ENCODE data around the gene DDX10.

The DDX10 gene

DNA sequence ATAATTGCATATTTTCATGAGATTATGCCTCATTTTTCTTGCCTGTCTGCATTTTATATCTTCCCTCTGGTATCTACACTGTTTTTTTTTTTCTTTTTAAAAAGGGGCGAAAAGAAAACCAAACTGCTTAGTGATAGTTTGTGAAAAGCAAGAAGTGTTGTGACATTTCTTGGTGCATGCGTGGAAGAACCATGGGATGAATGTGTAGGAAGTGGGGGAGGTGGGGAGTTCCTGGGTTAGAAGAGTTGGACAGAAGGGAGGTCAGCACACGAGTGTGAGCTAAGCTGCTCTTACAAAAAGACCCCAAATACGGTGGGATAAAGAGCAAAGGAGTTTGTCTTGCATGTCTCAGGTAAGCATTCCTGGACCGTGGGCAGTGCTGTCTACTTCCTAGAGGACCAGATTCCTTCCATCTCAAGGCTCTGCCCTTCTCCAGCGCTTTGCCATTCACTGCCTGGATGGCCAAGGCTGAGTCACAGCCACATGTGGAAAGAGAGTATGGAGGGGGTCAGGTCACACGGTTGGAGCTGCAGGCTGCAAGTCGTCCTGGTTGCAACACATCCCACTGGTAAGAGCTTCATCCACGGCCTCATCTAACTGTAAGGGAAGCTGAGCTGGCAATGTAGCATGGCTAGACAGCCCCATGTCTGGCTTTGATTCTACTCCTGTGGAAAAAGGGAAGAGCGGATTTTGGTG lies 300.6 kb downstream of the DDX10 start:
- Histone ChIP-seq H4K12ac (ENCODE audit: low read depth, low read length) (no peak overlapping the region), H3K4ac (ENCODE audit: low read depth, low read length) (no peak overlapping the region), H3K4me3 (ENCODE audit: low read depth, low read length) (no peak overlapping the region), H3K79me2 (ENCODE audit: control insufficient read depth, insufficient read depth, low read length, poor library complexity) (no peaks in the 10 kb centered on the region), H3K4me1 (ENCODE audit: control insufficient read depth in 1 of 2, insufficient read depth in 2 of 2, low read length in 2 of 2) (peaks cover 3 to 12% of the 10 kb centered on the region in 2 experiments), H3K27me3 (ENCODE audit: insufficient read depth, low read length) (no peaks in the 10 kb centered on the region), H3K18ac (ENCODE audit: low read length) (no peak overlapping the region), H3K14ac (ENCODE audit: low read length) (no peak overlapping the region), H2BK5ac (ENCODE audit: low read depth, low read length, poor library complexity) (no peak overlapping the region), H2AFZ (ENCODE audit: insufficient read depth, low read length, poor library complexity) (no peak overlapping the region), H3K9me3 (ENCODE audit: insufficient read depth, low read depth, low read length) (no peaks in the 10 kb centered on the region), H2AK5ac (ENCODE audit: low read length) (no peak overlapping the region), H4K8ac (ENCODE audit: low read depth, low read length) (no peak overlapping the region), H2BK120ac (ENCODE audit: insufficient read depth, low read length, poor library complexity) (no peak overlapping the region), H3K36me3 (ENCODE audit: control insufficient read depth in 1 of 2, insufficient read depth in 2 of 2, low read length in 2 of 2) (no peaks in the 10 kb centered on the region), H3K9ac (ENCODE audit: low read length) (no peak overlapping the region), H4K91ac (ENCODE audit: low read depth, low read length) (no peak overlapping the region), H3K27ac (ENCODE audit: low read depth, low read length) (no peak overlapping the region), H2BK12ac (ENCODE audit: low read length) (peak overlapping the region; percentile 21), H3K23ac (ENCODE audit: low read length) (no peak overlapping the region), H3K4me2 (ENCODE audit: low read length) (no peak overlapping the region), H3K79me1 (ENCODE audit: low read length) (peaks cover 2% of the 10 kb centered on the region)
- no CpG with 5 or more reads among the region's 10 CpGs for WGBS (ENCODE audit: extremely low coverage, insufficient coverage, insufficient read length)
- DNase-seq: peak; percentile 60 to 70

GRCh38 chr11:108966206-108966605 lies 301.3 kb downstream of the DDX10 start:
- peak overlapping the region; percentile 11 for H2BK12ac ChIP-seq (ENCODE audit: low read length)
- H2BK5ac ChIP-seq (ENCODE audit: low read depth, low read length, poor library complexity): no peak overlapping the region
- no peak overlapping the region for H4K12ac ChIP-seq (ENCODE audit: low read depth, low read length)
- H3K27me3 ChIP-seq (ENCODE audit: insufficient read depth, low read length): no peaks in the 10 kb centered on the region
- H3K9ac ChIP-seq (ENCODE audit: low read length): no peak overlapping the region
- H3K79me1 ChIP-seq (ENCODE audit: low read length): peaks cover 2% of the 10 kb centered on the region
- WGBS (ENCODE audit: extremely low coverage, insufficient coverage, insufficient read length): no CpG with 5 or more reads among the region's 4 CpGs
- peak overlapping the region; percentile 22 for H4K91ac ChIP-seq (ENCODE audit: low read depth, low read length)
- H3K4me2 ChIP-seq (ENCODE audit: low read length): no peak overlapping the region
- H3K14ac ChIP-seq (ENCODE audit: low read length): no peak overlapping the region
- no peak overlapping the region for H3K4me3 ChIP-seq (ENCODE audit: low read depth, low read length)
- H2AK5ac ChIP-seq (ENCODE audit: low read length): no peak overlapping the region
- H3K4me1 ChIP-seq (ENCODE audit: control insufficient read depth in 1 of 2, insufficient read depth in 2 of 2, low read length in 2 of 2): peaks cover 3 to 11% of the 10 kb centered on the region in 2 experiments
- no peak overlapping the region for H4K8ac ChIP-seq (ENCODE audit: low read depth, low read length)
- no peak overlapping the region for H2AFZ ChIP-seq (ENCODE audit: insufficient read depth, low read length, poor library complexity)
- H3K9me3 ChIP-seq (ENCODE audit: insufficient read depth, low read depth, low read length): no peaks in the 10 kb centered on the region
- no peak overlapping the region for H3K27ac ChIP-seq (ENCODE audit: low read depth, low read length)
- H3K36me3 ChIP-seq (ENCODE audit: control insufficient read depth in 1 of 2, insufficient read depth in 2 of 2, low read length in 2 of 2): no peaks in the 10 kb centered on the region
- H3K4ac ChIP-seq (ENCODE audit: low read depth, low read length): no peak overlapping the region
- no peak for DNase-seq
- H3K18ac ChIP-seq (ENCODE audit: low read length): no peak overlapping the region
- H3K79me2 ChIP-seq (ENCODE audit: control insufficient read depth, insufficient read depth, low read length, poor library complexity): no peaks in the 10 kb centered on the region
- no peak overlapping the region for H3K23ac ChIP-seq (ENCODE audit: low read length)
- H2BK120ac ChIP-seq (ENCODE audit: insufficient read depth, low read length, poor library complexity): no peak overlapping the region

GRCh38 chr11:108966978-108967377 lies 302.1 kb downstream of the DDX10 start:
- no peak overlapping the region for H3K4me2 ChIP-seq (ENCODE audit: low read length)
- H3K4ac ChIP-seq (ENCODE audit: low read depth, low read length): no peak overlapping the region
- no peak overlapping the region for H2BK5ac ChIP-seq (ENCODE audit: low read depth, low read length, poor library complexity)
- no CpG with 5 or more reads among the region's 3 CpGs for WGBS (ENCODE audit: extremely low coverage, insufficient coverage, insufficient read length)
- no peak overlapping the region for H3K4me3 ChIP-seq (ENCODE audit: low read depth, low read length)
- H4K8ac ChIP-seq (ENCODE audit: low read depth, low read length): no peak overlapping the region
- H3K9ac ChIP-seq (ENCODE audit: low read length): no peak overlapping the region
- DNase-seq: no peak
- no peak overlapping the region for H3K23ac ChIP-seq (ENCODE audit: low read length)
- no peak overlapping the region for H4K91ac ChIP-seq (ENCODE audit: low read depth, low read length)
- H3K79me1 ChIP-seq (ENCODE audit: low read length): peaks cover 2% of the 10 kb centered on the region
- no peaks in the 10 kb centered on the region for H3K79me2 ChIP-seq (ENCODE audit: control insufficient read depth, insufficient read depth, low read length, poor library complexity)
- no peak overlapping the region for H2AFZ ChIP-seq (ENCODE audit: insufficient read depth, low read length, poor library complexity)
- H2BK120ac ChIP-seq (ENCODE audit: insufficient read depth, low read length, poor library complexity): no peak overlapping the region
- peaks cover 3 to 11% of the 10 kb centered on the region in 2 experiments for H3K4me1 ChIP-seq (ENCODE audit: control insufficient read depth in 1 of 2, insufficient read depth in 2 of 2, low read length in 2 of 2)
- H3K9me3 ChIP-seq (ENCODE audit: insufficient read depth, low read depth, low read length): no peaks in the 10 kb centered on the region
- no peaks in the 10 kb centered on the region for H3K36me3 ChIP-seq (ENCODE audit: control insufficient read depth in 1 of 2, insufficient read depth in 2 of 2, low read length in 2 of 2)
- no peak overlapping the region for H2BK12ac ChIP-seq (ENCODE audit: low read length)
- no peak overlapping the region for H3K18ac ChIP-seq (ENCODE audit: low read length)
- no peak overlapping the region for H3K14ac ChIP-seq (ENCODE audit: low read length)
- H4K12ac ChIP-seq (ENCODE audit: low read depth, low read length): no peak overlapping the region
- H2AK5ac ChIP-seq (ENCODE audit: low read length): no peak overlapping the region
- H3K27me3 ChIP-seq (ENCODE audit: insufficient read depth, low read length): no peaks in the 10 kb centered on the region
- H3K27ac ChIP-seq (ENCODE audit: low read depth, low read length): peak overlapping the region; percentile 31

GRCh38 chr11:108967571-108967970 lies 302.7 kb downstream of the DDX10 start:
- H3K18ac ChIP-seq (ENCODE audit: low read length): no peak overlapping the region
- peaks cover 3 to 11% of the 10 kb centered on the region in 2 experiments for H3K4me1 ChIP-seq (ENCODE audit: control insufficient read depth in 1 of 2, insufficient read depth in 2 of 2, low read length in 2 of 2)
- no peak overlapping the region for H3K4me2 ChIP-seq (ENCODE audit: low read length)
- DNase-seq: no peak
- H2AFZ ChIP-seq (ENCODE audit: insufficient read depth, low read length, poor library complexity): no peak overlapping the region
- no peak overlapping the region for H4K91ac ChIP-seq (ENCODE audit: low read depth, low read length)
- no peak overlapping the region for H4K12ac ChIP-seq (ENCODE audit: low read depth, low read length)
- no CpG with 5 or more reads among the region's 7 CpGs for WGBS (ENCODE audit: extremely low coverage, insufficient coverage, insufficient read length)
- no peak overlapping the region for H2BK12ac ChIP-seq (ENCODE audit: low read length)
- H3K79me1 ChIP-seq (ENCODE audit: low read length): peaks cover 2% of the 10 kb centered on the region
- H3K79me2 ChIP-seq (ENCODE audit: control insufficient read depth, insufficient read depth, low read length, poor library complexity): no peaks in the 10 kb centered on the region
- no peak overlapping the region for H4K8ac ChIP-seq (ENCODE audit: low read depth, low read length)
- H3K9me3 ChIP-seq (ENCODE audit: insufficient read depth, low read depth, low read length): no peaks in the 10 kb centered on the region
- H3K27ac ChIP-seq (ENCODE audit: low read depth, low read length): no peak overlapping the region
- H3K9ac ChIP-seq (ENCODE audit: low read length): no peak overlapping the region
- no peak overlapping the region for H2BK120ac ChIP-seq (ENCODE audit: insufficient read depth, low read length, poor library complexity)
- no peak overlapping the region for H3K23ac ChIP-seq (ENCODE audit: low read length)
- no peak overlapping the region for H3K14ac ChIP-seq (ENCODE audit: low read length)
- H3K27me3 ChIP-seq (ENCODE audit: insufficient read depth, low read length): no peaks in the 10 kb centered on the region
- no peak overlapping the region for H3K4me3 ChIP-seq (ENCODE audit: low read depth, low read length)
- no peak overlapping the region for H2BK5ac ChIP-seq (ENCODE audit: low read depth, low read length, poor library complexity)
- no peak overlapping the region for H3K4ac ChIP-seq (ENCODE audit: low read depth, low read length)
- H2AK5ac ChIP-seq (ENCODE audit: low read length): no peak overlapping the region
- no peaks in the 10 kb centered on the region for H3K36me3 ChIP-seq (ENCODE audit: control insufficient read depth in 1 of 2, insufficient read depth in 2 of 2, low read length in 2 of 2)

All from trophoblast cell (in vitro differentiated cells and primary cell).